K562 (cell line): Measurements from ENCODE around the gene ITGAL.
"Not testable (repeated sequence)": the region's sequence is repeated elsewhere in the genome, so short reads cannot be mapped to it uniquely, and the experiment has no call there.

Experiments used
- ARID1B ChIP-seq: fragments of 450-650 bp; IDR thresholded peaks from 2 replicates; pipeline ENCODE4 v1.6.1; 2016; ENCODE audit warnings: antibody characterized with exemption, mild to moderate bottlenecking, inconsistent platforms
- EZH2 ChIP-seq: IDR thresholded peaks from 2 replicates; pipeline ENCODE4 v1.6.1; 2012; ENCODE audit warnings: low read depth, mild to moderate bottlenecking, inconsistent platforms, low read length, borderline replicate concordance
- HCFC1 ChIP-seq: IDR thresholded peaks from 2 replicates; pipeline ENCODE4 v1.6.1; 2012; ENCODE audit warnings: low read depth, low read length, improper control_type of control experiment
- HLTF ChIP-seq: fragments of 450-650 bp; IDR thresholded peaks from 2 replicates; pipeline ENCODE4 v1.6.1; 2016
- KDM1A ChIP-seq, 2 experiments: fragments of 450-650 bp; IDR thresholded peaks; 2 replicates each; pipeline ENCODE4 v1.6.1; 2016; ENCODE audit warnings: mild to moderate bottlenecking in 2 of 2
- NR1H2 ChIP-seq: sonication (generic); formaldehyde crosslinking; IDR thresholded peaks from 2 replicates; pipeline ENCODE4 v1.4.0; 2020; ENCODE audit warnings: mild to moderate bottlenecking, missing genetic modification reagents
- RFX7 ChIP-seq: fragments of 250-450 bp; sonication (Bioruptor Pico); IDR thresholded peaks from 2 replicates; pipeline ENCODE4 v1.5.1; 2021; ENCODE audit warnings: mild to moderate bottlenecking
- RNF2 ChIP-seq: sonication (generic); IDR thresholded peaks from 2 replicates; pipeline ENCODE4 v1.6.1; 2016
- SMAD3 ChIP-seq: fragments of 450-650 bp; formaldehyde crosslinking; conservative IDR thresholded peaks from 2 replicates; pipeline ENCODE4 v1.4.0; 2020; ENCODE audit warnings: mild to moderate bottlenecking
- TF ChIP-seq, protein P1 (sequence below), 3 experiments: IDR thresholded peaks in 2 of 3; conservative IDR thresholded peaks in 1 of 3; 2 replicates each; pipeline ENCODE4 v1.5.1; 2011 to 2012; ENCODE audit warnings: low read length in 3 of 3, mild to moderate bottlenecking in 3 of 3, control low read depth in 2 of 3, improper control_type of control experiment in 1 of 3, inconsistent platforms in 1 of 3, low read depth in 1 of 3, mixed read lengths in 1 of 3, moderate library complexity in 1 of 3; ENCODE audit not compliant: insufficient read depth in 2 of 3
- TF ChIP-seq, protein P2 (sequence below), 2 experiments: fragments of 450-650 bp; IDR thresholded peaks; 2 replicates each; pipeline ENCODE4 v1.6.1; 2016
- TF ChIP-seq, protein P3 (sequence below): fragments of 450-650 bp; IDR thresholded peaks from 2 replicates; pipeline ENCODE4 v1.6.1; 2016; ENCODE audit warnings: borderline replicate concordance

DNA sequence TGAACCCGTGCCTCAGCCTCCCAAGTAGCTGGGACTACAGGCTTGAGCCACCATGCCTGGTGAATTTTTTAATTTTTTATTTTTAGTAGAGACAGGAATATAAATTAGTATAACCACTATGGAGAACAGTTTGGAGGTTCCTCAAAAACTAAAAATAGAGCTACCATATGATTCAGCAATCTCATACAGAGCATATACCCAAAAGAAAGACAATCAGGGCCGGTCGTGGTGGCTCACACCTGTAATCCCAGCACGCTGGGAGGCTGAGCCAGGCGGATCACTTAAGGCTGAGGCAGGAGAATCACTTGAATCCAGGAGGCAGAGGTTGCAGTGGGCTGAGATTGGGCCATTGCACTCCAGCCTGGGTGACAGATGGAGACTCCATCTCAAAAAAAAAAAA lies 11.1 kb upstream of the ITGAL start:
- TF ChIP-seq, protein P1, sequence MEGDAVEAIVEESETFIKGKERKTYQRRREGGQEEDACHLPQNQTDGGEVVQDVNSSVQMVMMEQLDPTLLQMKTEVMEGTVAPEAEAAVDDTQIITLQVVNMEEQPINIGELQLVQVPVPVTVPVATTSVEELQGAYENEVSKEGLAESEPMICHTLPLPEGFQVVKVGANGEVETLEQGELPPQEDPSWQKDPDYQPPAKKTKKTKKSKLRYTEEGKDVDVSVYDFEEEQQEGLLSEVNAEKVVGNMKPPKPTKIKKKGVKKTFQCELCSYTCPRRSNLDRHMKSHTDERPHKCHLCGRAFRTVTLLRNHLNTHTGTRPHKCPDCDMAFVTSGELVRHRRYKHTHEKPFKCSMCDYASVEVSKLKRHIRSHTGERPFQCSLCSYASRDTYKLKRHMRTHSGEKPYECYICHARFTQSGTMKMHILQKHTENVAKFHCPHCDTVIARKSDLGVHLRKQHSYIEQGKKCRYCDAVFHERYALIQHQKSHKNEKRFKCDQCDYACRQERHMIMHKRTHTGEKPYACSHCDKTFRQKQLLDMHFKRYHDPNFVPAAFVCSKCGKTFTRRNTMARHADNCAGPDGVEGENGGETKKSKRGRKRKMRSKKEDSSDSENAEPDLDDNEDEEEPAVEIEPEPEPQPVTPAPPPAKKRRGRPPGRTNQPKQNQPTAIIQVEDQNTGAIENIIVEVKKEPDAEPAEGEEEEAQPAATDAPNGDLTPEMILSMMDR (IDR thresholded peaks at IDR 0.05 in 2 of 3, conservative IDR thresholded peaks at IDR 0.05 in 1 of 3; ENCODE audit: insufficient read depth in 2 of 3, low read depth in 1 of 3, low read length in 3 of 3), result not testable (repeated sequence)
- TF ChIP-seq, protein P2, sequence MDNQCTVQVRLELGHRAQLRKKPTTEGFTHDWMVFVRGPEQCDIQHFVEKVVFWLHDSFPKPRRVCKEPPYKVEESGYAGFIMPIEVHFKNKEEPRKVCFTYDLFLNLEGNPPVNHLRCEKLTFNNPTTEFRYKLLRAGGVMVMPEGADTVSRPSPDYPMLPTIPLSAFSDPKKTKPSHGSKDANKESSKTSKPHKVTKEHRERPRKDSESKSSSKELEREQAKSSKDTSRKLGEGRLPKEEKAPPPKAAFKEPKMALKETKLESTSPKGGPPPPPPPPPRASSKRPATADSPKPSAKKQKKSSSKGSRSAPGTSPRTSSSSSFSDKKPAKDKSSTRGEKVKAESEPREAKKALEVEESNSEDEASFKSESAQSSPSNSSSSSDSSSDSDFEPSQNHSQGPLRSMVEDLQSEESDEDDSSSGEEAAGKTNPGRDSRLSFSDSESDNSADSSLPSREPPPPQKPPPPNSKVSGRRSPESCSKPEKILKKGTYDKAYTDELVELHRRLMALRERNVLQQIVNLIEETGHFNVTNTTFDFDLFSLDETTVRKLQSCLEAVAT (IDR thresholded peaks at IDR 0.05), result not testable (repeated sequence)
- not testable (repeated sequence) for TF ChIP-seq ARID1B; KDM1A (IDR thresholded peaks at IDR 0.05); SMAD3 (CRISPR knock-in tag); RNF2; EZH2; HCFC1; HLTF; NR1H2 (CRISPR knock-in tag); RFX7 (CRISPR knock-in tag)
- TF ChIP-seq, protein P3, sequence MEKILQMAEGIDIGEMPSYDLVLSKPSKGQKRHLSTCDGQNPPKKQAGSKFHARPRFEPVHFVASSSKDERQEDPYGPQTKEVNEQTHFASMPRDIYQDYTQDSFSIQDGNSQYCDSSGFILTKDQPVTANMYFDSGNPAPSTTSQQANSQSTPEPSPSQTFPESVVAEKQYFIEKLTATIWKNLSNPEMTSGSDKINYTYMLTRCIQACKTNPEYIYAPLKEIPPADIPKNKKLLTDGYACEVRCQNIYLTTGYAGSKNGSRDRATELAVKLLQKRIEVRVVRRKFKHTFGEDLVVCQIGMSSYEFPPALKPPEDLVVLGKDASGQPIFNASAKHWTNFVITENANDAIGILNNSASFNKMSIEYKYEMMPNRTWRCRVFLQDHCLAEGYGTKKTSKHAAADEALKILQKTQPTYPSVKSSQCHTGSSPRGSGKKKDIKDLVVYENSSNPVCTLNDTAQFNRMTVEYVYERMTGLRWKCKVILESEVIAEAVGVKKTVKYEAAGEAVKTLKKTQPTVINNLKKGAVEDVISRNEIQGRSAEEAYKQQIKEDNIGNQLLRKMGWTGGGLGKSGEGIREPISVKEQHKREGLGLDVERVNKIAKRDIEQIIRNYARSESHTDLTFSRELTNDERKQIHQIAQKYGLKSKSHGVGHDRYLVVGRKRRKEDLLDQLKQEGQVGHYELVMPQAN, result not testable (repeated sequence)
